Esophagus muscularis mucosa (tissue), 4 donors: Measurements from ENCODE around the gene IFIT1B. TPM values are rescaled to one million over a fixed set of nuclear protein-coding genes. Genes with fewer than 3 reads are reported as not detected.

Experiments used
- DNase-seq: peaks from one replicate; pipeline ENCODE4 v3.0.0-alpha.2; 2017; ENCODE audit errors: extremely low spot score
- H3K27ac ChIP-seq, 4 donors: fragments of 200-600 bp; sonication (generic); replicated peaks in 1 of 4; 1 replicate in 3 of 4; 2 replicates in 1 of 4; pipeline ENCODE4 v1.5.1; 2016 to 2019; ENCODE audit warnings: mild to moderate bottlenecking in 1 of 4
- H3K27me3 ChIP-seq, 4 donors: fragments of 200-600 bp; sonication (generic); one replicate each; pipeline versions ENCODE4 v1.5.1 to v1.6.0; 2016 to 2019
- H3K36me3 ChIP-seq, 4 donors: fragments of 200-600 bp; sonication (generic); one replicate each; pipeline ENCODE4 v1.5.1; 2016 to 2019
- H3K4me1 ChIP-seq, 4 donors: fragments of 200-600 bp; sonication (generic); one replicate each; pipeline ENCODE4 v1.5.1; 2016 to 2019
- H3K4me3 ChIP-seq, 4 donors: fragments of 200-600 bp; sonication (generic); 1 replicate in 2 of 4; 2 replicates in 2 of 4; pipeline ENCODE4 v1.5.1; 2016 to 2019; ENCODE audit warnings: mild to moderate bottlenecking in 4 of 4, moderate library complexity in 1 of 4
- H3K9me3 ChIP-seq, 4 donors: fragments of 200-600 bp; sonication (generic); 1 replicate in 3 of 4; 2 replicates in 1 of 4; pipeline ENCODE4 v1.5.1; 2016 to 2019
- CTCF ChIP-seq, 3 experiments: fragments of 200-600 bp in 2 of 3; fragments of 450-650 bp in 1 of 3; sonication (generic) in 2 of 3; IDR thresholded peaks; one replicate each; pipeline ENCODE4 v1.5.1; 2017 to 2019; ENCODE audit warnings: antibody characterized with exemption in 3 of 3, mild to moderate bottlenecking in 2 of 3, moderate library complexity in 1 of 3
- EP300 ChIP-seq: sonication (generic); formaldehyde crosslinking; IDR thresholded peaks from one replicate; pipeline ENCODE4 v1.6.1; 2017; ENCODE audit warnings: antibody characterized with exemption
- POLR2A ChIP-seq: fragments of 450-650 bp; IDR thresholded peaks from one replicate; pipeline ENCODE4 v1.6.1; 2017; ENCODE audit warnings: antibody characterized with exemption, moderate library complexity, mild to moderate bottlenecking, low read depth
- POLR2AphosphoS5 ChIP-seq, 2 donors: sonication (generic); formaldehyde crosslinking; IDR thresholded peaks; one replicate each; pipeline ENCODE4 v1.6.1; 2017; ENCODE audit warnings: antibody characterized with exemption in 2 of 2
- WGBS: methylation state at CpG from one replicate; pipeline ENCODE4 v1.1.5; 2018; 5-methylcytosine and 5-hydroxymethylcytosine counted together
- intact Hi-C: fragments of 100-400 bp; cut with DNase I; formaldehyde crosslinking; loops from one replicate; pipeline ENCODE4 v1.15.1; 2023
- total RNA-seq, 4 donors: library from RNA; depleted of rRNA; stranded (reverse); fragments of >200 nt; gene quantifications; one replicate each; pipeline versions ENCODE4 v1.1.0 to v1.2.1, GENCODE V29; 2016

Gene IFIT1B
- total RNA-seq, 4 donors from 2014 or later = 0.33 TPM; not detected in 3

GRCh38 chr10:89338713-89339112, 39.1 kb upstream of the IFIT1B start:
- Histone ChIP-seq H3K27ac (no peak overlapping the region), H3K27me3 (no peaks in the 10 kb centered on the region), H3K4me3 (no peak overlapping the region), H3K36me3 (peaks cover 0 to 34% (median 16%) of the 10 kb centered on the region in 4 donors), H3K9me3 (no peaks in the 10 kb centered on the region), H3K4me1 (peaks cover 17 to 35% (median 28%) of the 10 kb centered on the region in 4 donors)
- intact Hi-C loops = loop anchor here (5.0 kb wide), 1 partner anchor 34 kb away; no protein-coding TSS in a partner anchor
- 92% methylated on average over 3 of the region's 3 CpGs for WGBS
- DNase-seq = no peak
- TF ChIP-seq CTCF (IDR thresholded peaks at IDR 0.05) = no peak
- no peak for TF ChIP-seq EP300
- TF ChIP-seq POLR2AphosphoS5 (IDR thresholded peaks at IDR 0.05) = no peak
- no peak for TF ChIP-seq POLR2A

GRCh38 chr10:89339875-89340274, 38.0 kb upstream of the IFIT1B start:
- intact Hi-C loops = loop anchor here (5.0 kb wide), 1 partner anchor 32 kb away; no protein-coding TSS in a partner anchor

GRCh38 chr10:89341649-89342048, 36.2 kb upstream of the IFIT1B start:
- H3K36me3 ChIP-seq = peaks cover 0 to 34% (median 16%) of the 10 kb centered on the region in 4 donors
- no peak overlapping the region for H3K27ac ChIP-seq
- no peak for DNase-seq
- no peak overlapping the region for H3K4me3 ChIP-seq
- intact Hi-C loops = no loop called here
- no peaks in the 10 kb centered on the region for H3K9me3 ChIP-seq
- TF ChIP-seq CTCF (IDR thresholded peaks at IDR 0.05) (no peak), EP300 (no peak), POLR2A (no peak), POLR2AphosphoS5 (IDR thresholded peaks at IDR 0.05) (no peak)
- H3K4me1 ChIP-seq = peaks cover 5 to 21% (median 15%) of the 10 kb centered on the region in 4 donors
- H3K27me3 ChIP-seq = no peaks in the 10 kb centered on the region
- WGBS = 80% methylated on average over 3 of the region's 3 CpGs

More at GRCh38 chr10:89339875-89340274, 38.0 kb upstream of the IFIT1B start:
- H3K4me1 ChIP-seq = peaks cover 12 to 26% (median 18%) of the 10 kb centered on the region in 4 donors
- no peaks in the 10 kb centered on the region for H3K9me3 ChIP-seq
- H3K27ac ChIP-seq = no peak overlapping the region
- TF ChIP-seq POLR2A (no peak), EP300 (no peak), CTCF (IDR thresholded peaks at IDR 0.05) (no peak), POLR2AphosphoS5 (IDR thresholded peaks at IDR 0.05) (no peak)
- no peak overlapping the region for H3K4me3 ChIP-seq
- H3K36me3 ChIP-seq = peaks cover 0 to 34% (median 16%) of the 10 kb centered on the region in 4 donors
- no peak for DNase-seq
- 100% methylated on average over 3 of the region's 4 CpGs for WGBS
- no peaks in the 10 kb centered on the region for H3K27me3 ChIP-seq

- H3K4me1 ChIP-seq = peaks cover 10 to 24% (median 22%) of the 10 kb centered on the region in 4 donors
- H3K4me3 ChIP-seq = no peak overlapping the region
- intact Hi-C loops = no loop called here
- H3K27ac ChIP-seq = no peak overlapping the region
- H3K36me3 ChIP-seq = peaks cover 0 to 33% (median 16%) of the 10 kb centered on the region in 4 donors
- 55% methylated on average over 3 of the region's 3 CpGs for WGBS
- no peaks in the 10 kb centered on the region for H3K27me3 ChIP-seq
- no peak for DNase-seq
- H3K9me3 ChIP-seq = no peaks in the 10 kb centered on the region
- no peak for TF ChIP-seq POLR2AphosphoS5 (IDR thresholded peaks at IDR 0.05)
- TF ChIP-seq POLR2A = no peak
- TF ChIP-seq EP300 = no peak
- TF ChIP-seq CTCF (IDR thresholded peaks at IDR 0.05) = no peak
These were observed 35.5 kb upstream of the IFIT1B start for GRCh38 chr10:89342206-89342958.
